HG03196 (cell line): ENCODE results near the gene CHMP6.

Source experiments
- ATAC-seq: cut with Tn5 transposase; IDR thresholded peaks from one replicate; pipeline ENCODE4 v1.9.1; 2021; ENCODE audit not compliant: unreplicated experiment

CHMP6 gene

DNA sequence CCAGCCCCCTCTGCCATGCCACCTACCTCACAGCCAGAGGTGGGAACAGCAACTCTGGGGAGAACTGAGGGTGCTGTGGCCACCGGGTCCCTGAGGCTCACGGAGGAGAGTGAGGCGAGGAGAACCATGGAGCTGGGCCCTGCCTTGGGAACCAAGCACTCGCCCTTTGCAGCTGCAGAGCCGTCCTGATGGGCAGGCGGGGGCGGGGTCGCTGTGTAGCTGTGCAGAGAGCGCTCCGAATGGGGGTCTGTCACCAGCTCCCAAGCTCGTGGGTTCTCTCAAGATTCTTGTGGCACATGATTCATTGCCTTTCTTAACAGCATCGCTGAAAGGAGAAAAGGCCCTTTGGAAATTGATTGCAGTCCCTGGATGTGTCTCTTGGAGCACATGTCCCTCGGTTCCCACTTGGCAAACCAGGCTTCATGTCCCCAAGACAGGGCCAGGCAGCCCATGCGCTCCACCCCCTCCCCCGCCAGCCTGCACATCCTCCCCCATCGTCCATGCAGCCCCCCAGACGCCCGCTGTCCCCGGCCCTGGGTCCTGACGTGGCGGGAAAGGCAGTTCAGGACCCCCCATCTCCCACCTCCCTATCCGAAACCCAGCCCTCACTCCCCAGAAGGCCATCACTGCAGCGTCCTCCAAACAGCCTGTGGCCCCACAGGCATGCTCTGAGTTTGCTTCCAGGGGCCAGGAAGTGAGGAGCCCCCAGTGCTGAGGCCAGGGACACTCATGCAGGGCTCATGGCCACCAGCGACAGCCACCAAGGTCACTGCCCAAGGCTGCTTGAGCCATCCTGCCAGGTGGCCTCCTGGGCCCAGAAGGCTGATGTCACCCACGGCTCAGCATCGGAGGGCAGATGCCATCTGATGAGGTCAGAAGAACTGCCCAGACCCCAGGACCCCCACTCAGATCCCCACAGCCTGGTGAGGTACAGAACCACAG is 20.6 kb upstream of the CHMP6 start:
- ATAC-seq, result no peak

DNA sequence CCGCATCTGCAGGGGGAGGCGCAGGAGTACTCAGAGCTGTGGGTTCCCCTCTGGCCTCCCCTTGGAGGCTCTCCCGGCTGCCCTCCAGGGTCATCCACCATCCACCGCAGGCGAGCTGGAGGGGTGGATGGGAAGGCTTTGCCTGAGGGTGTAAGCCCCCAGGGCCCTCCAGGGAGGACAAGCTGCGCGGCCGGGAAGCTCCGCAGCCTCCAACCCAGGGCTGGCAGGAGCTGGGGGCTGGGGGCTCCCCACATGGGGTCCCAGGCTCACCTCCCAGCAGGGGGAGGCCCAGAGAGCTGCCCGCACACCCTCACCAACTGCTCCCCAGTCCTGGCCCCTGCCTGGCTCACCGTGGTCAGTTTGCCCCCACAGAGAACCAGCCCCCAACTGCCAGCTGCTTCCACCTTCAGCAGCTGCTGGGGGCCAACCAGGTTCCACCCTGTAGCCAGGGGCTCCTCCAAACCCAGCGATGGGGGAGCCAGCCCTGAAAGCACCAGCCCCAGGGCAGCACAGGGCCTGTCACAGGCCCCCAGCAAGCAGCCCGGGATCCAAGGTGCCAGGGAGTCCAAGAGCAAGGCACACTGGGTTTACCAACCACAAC is 19.8 kb upstream of the CHMP6 start:
- no peak for ATAC-seq

DNA sequence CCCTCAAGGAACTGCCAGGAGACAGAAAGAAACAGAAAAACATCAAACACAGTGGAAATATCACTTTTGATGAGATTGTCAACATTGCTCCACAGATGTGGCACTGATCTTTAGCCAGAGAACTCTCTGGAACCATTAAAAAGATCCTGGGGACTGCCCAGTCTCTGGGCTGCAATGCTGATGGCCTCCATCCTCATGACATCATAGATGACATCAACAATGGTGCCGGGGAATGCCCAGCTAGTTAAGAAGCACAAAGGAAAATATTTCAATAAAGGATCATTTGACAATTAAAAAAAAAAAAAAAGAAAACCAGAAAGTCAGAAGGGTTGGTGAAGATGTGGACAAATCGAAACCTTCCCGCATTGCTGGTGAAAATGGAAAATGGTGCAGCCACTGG is 14.9 kb upstream of the CHMP6 start:
- ATAC-seq, result no peak

DNA sequence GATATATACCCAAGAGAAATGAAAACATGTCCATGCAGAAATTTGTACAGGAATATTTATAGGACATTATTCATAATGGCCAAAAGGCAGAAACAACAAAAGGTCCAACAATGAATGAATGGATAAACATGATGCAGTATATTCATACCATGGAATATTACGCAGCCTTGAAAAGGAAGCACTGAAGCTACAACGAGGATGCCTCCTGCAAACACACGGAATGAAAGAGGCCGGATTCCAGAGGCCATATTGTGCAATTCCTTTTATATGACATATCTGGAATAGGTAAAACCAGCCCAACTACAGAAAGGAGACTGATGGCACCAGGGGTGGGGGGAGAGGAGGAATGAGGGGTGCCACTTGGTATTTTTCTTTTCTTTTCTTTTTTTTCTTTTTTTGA is 14.5 kb upstream of the CHMP6 start:
- ATAC-seq, result no peak

DNA sequence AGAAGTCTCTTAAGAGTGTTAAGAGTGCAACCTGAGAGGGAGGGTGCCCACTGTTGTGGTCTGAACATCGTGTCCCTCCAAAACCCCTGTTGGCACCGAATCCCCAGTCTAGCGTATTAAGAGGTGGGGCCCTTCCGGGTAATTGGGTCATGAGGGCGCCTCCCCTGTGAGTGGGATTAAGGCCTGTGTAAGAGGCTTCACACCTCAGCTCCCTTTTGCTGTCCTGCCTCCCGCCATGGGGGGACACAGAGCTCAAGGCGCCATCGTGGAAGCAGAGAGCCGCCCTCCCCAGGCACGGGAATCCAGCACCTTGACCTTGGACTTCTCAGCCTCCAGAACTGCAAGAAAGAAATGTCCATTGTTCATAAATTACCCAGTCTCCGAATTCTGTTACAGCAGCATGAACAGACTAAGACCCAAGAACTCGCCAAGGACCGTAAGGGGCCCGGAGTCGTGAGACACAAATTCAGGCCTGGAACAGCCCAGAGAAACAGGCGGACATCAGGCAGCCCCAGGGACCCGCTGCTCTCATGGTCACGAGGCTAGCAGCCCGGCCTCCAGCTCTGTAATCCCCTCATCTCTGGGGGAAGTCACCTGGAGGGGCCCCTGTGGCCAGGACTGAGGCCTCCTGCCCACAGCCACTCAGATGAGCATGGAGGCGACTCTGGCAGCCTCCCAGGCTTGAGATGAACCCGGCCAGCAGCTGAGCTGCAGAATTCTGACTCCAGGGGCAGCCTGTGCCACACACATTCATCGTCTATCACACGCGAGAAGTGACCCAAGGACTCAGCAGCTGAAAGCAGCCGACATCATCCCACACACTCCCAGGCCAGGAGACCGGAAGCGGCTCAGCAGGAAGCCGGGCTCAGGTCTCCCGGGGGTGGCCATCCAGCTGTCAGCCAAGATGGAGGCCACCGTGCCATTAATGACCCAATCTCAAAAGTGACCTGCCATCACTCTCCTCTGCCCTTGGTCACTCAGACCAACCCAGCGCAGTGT is 12.8 kb upstream of the CHMP6 start:
- no peak for ATAC-seq

DNA sequence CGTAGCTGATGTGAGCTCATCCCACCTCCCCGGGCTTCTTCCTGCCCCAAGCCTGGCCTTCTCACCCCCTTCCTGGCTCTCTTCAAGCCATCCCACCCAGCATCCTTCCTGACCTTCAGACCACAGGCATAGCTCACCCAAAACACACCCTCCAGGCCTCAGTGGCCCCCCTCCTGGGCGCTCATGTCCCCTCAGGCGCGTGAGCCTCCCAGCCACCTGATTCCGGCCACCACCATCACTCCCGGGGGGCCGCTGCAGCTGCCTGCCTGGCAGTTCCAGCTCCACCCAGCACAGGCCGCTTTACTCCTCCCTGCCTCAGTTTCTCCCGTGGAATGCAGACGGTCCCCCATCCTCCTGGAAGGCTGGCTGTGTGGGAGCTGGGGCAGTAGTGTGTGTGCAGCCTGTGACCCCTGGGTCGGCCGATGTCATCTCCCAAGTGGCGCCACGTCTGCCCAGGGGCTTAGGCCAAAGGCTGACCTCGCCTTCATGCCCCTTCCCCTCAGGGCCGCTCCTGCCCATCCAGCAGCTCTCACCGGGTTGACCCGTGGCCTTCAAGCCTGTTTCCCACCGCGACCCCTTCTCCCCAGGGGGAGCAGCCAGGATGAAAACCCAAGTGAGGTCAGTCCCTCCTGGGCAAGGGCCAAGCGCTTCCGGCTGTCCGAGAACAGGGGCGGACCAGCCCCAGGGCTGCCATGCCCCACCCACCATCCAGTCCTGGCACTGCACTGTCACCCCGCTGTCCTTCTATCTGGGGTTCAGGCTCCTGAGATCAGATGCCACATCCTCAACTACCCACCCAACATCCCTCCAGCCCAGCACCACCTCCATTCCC is 11.9 kb upstream of the CHMP6 start:
- ATAC-seq, result no peak

DNA sequence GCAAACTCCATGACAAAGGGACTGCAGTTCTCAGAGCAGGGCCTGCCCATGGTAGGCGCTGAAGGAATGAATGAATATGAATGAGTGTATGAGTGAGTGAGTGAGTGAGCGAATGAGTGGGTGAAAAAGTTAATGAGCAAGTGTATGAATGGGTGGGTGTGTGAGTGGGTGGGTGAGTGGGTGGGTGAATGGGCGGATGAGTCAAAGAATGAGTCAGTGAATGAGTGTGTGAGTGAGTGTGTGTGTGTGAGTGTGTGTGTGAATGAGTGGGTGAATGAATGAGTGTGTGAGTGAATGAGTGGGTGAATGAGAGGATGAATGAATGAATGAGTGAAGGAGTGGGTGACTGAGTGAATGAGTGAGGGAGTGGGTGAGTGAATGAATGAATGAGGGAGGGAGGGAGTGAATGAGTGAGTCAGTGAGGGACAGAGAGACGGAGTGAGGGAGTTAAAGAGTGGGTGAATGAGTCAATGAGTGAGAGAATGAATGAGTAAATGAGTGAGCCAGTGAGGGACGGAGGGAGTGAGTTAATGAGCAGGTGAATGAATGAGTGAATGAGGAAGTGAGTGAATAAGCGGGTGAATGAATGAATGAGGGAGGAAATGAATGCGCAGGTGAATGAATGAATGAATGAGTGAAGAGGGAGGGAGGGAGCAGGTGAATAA is 11.1 kb upstream of the CHMP6 start:
- no peak for ATAC-seq

DNA sequence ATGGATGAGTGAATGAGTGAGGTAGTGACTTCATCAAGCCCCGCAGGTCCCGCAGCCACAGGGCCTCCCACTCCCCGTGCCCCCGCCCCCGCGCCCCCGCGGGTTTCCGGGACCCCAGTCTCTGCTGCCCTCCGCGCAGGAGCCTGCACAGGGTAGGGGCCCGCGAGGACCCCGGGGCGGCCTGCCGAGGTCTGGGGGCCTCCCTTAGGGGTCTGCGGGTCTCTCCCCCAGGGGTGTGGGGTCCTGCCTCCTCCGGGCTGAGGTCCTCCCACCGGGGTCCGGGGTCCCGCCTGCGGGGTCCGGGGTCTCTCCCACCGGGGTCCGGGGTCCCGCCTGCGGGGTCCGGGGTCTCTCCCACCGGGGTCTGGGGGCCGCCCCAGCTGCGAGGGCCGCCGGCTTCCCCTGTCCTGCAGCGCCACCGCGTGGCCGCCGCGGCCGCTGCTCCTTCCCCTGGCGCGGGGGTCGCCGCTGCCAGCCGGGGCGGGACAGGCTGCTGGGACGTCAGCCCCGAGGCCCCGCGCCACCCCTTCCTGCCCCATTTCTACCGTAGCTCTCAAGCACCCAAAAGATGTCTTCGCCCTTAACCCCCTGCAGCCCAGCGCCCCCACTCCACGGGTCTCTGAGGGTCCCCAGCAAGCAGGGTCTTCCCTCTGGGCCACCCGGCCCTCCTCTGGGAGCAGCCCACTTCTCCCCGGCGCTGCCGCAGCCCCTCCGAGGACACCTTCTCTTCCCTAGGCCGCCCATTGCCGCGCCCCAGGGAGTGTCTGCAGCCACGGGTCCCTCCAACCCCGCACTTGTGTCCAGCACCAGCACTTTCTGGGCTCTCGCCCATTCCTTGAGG is 10.4 kb upstream of the CHMP6 start:
- no peak for ATAC-seq

DNA sequence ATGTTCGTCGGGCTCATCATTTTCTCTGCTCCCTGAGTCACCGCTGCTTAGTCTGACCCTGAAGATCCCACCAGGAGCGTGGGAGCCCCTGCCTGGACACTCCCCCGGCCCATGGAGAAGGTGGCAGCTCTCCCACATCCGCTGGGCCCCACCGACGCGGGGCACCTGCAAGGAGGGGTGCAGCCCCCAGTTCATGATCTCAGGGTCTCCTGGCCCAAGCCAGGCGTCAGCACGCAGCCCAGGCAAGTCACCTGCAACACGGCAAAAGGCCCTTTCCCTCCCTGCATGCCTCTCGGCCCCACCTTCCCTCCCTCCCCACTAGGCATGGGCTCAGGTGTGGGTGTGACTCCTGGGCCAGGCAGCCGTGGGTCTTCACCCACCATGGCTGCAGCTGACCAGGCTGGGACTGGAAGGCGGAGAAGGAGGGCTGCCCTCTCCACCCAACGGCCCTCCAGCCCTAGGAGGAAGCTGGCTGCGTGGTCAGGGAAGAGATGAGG is 9.7 kb upstream of the CHMP6 start:
- no peak for ATAC-seq

DNA sequence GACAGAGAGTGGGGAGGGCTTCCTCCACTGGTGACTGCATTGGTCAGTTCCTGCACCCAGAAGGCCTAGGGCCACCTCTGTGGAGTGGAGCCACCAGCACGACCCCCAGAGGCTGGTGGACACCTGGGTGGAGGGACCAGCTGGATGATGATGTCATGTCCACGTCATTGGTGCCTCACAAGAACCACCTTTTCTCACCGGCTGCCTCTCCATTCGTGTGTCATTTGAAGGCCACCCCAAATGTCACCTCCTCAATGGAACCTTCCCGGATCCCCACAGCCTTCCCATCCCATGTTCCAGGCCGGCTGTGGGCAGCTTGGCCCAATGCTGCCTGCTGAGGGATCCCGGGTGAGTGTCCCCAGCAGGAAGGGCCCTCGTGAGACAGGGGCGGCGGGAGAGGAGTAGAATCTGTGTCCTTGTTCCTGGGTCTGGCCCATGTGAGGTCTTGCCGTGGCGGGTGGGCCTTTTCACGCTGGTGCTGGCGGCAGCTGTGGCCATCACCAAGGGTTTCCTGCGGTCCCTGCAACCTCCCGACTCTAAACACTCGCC is 9.1 kb upstream of the CHMP6 start:
- ATAC-seq, result no peak

DNA sequence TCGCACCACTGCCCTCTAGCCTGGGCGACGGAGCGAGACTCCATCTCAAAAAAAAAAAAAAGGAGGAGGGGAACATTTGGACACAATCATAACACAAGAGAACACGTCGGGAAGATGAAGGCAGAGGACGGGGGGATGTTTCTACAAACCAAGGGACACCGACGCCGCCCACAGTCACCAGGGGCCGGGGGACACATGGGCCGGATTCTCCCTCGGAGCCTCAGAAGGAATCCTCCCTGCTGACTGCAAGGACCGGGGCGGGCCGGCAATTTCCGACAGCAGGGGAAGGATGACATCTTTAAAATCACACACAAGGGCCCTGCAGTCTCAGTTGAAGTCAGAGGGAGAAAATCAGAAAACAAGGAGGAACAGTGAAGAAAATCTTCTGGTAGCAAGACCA is 8.1 kb upstream of the CHMP6 start:
- ATAC-seq, result no peak

DNA sequence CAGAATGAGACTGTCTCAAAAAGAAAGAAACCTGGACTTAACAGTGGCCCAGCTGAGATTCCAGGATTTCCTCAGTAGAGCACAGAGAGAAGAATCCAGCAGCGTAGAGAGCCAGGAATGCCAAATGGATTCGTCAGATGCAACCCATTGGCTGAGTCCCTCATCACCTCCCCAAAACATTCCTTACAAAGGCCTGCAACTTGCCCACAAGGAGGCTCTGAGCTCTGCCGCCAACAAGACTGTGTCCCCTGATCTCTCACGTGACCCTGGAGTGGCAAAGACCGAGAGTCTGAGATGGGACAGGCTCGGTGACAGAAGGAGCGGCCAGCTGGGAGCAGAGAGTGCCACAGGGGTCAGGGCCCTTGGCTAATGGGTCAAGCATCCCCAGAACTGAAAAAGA is 6.9 kb upstream of the CHMP6 start:
- no peak for ATAC-seq

DNA sequence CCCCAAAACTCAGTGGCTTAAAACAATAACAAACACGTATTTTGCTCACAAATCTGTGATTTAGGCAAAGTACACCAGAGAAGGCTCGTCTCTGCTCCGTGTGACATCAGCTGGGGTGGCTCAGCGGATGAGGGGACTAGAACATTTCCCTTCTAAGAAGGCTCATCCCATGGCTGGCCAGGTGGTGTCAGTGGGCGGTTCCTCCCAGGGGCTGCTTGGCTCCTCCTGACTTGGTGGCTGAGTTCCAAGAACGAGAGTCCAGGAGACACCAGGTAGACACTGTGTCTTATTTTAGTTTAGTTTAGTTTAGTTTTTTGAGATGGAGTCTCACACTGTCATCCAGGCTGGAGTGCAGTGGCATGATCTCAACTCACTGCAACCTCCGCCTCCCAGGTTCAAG is 5.6 kb upstream of the CHMP6 start:
- ATAC-seq, result no peak

DNA sequence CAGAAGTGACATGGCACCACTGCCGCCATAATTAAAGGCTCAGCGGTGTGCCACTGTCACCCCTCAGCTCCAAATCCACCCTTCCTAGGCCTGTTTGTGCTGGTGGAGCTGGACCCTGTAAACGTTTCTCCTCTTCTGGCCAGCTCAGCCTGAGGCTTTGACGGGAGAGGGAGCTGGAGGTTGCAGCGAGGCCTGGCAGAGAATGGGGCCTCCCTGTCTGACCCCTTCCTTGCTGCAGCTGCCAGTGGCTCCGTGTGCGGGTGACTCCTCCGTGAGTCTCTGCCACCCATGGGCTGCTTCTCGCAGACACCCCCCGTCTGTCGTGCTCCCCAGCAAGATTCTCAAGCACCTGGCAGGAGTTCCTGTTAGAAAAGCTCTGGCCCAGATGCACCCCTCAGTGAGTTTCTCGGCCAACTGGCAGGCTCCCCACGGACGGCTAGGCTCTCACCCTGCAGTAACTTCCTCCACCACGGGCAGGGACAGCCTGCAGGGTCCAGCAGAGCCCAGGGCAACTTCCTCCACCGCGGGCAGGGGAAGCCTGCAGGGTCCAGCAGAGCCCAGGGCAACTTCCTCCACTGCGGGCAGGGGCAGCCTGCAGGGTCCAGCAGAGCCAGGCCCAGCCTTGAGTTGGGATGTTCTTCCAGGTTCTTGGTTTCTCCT is 4.7 kb upstream of the CHMP6 start:
- ATAC-seq, result no peak

DNA sequence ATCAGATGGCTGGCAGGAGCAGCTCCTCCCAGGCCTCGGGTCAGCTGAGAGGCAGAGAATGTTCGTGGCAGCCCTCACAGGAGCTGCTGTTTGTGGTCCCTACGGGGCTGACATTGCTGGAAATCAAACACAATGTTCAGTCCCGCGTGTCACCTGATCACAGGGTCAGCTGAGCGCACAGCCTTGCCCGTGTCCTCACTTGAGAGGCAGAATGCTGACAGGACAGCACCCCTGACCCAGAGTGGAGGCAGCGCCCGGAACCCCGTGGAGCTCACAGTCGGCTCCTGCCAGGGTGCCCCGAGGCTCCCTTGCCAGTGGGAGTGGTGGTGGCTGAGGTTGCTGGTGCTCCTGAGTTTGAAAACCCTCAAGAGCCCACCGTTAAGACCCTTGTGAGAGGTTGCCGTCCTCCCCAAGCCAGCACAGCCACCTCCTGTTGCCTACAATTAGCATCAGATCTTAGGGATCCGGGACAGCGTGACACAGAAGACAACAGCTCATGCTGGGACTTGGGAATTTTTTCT is 3.6 kb upstream of the CHMP6 start:
- no peak for ATAC-seq

DNA sequence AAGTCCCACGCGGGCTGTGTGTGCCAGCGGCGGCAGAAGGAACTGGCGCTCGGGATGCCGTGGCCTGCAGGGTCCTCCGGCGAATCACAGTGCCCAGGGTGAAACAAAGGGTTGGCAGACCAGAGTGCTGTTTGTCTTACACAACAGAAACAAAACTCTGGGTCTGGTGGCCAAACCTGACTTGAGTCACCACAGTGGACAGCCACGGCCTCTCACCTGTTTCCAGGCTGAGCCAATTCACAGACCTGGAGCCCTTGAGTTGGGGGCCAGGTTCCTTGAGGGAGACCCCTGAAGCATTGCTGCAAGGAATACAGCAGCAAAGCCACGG is 2.1 kb upstream of the CHMP6 start:
- ATAC-seq, result no peak

DNA sequence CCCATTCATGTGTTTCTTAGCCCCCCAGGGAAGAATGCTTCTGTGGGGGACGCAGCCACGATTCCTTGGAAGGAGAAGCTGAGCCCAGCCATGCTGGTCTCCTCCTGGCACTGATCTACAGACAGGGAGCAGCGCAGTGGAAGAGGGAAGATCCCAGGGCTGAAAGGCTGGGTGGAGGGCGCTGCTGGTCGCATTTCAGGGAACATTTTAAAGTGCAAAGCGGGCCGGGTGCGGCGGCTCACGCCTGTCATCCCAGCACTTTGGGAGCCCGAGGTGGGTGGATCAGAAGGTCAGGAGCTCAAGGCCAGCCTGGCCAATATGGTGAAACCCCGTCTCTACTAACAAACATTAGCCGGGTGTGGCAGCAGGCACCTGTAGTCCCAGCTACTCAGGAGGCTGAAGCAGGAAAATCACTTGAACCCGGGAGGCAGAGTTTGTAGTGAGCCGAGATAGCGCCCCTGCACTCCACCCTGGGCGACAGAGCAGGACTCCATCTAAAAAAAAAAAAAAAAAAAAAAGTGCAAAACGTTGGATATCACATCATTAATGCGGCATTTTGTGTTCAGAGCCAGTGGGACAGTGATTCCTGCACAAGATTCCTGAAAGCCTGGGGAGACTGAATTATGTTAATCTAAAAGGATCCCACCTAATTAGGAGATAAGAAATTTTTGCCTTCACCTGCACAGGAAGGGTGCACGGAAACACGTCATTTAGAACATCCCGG is 558 bp upstream of the CHMP6 start:
- ATAC-seq, result no peak
